Measurements from ENCODE around the gene KRT77.
A peak's percentile ranks its signal among the peaks of the same experiment; 100 is the strongest.
"Not testable (repeated sequence)": the region's sequence is repeated elsewhere in the genome, so short reads cannot be mapped to it uniquely, and the experiment has no call there.

Gene KRT77

GRCh38 chr12:52721838-52722470, 18.6 kb upstream of the KRT77 start:
- DNase-seq: no peak

- no peak for DNase-seq
These were observed 17.1 kb upstream of the KRT77 start for GRCh38 chr12:52720365-52720886.

- DNase-seq: no peak
These were observed 12.7 kb upstream of the KRT77 start for GRCh38 chr12:52716061-52716460.

GRCh38 chr12:52715416-52715815, 12.1 kb upstream of the KRT77 start:
- DNase-seq: no peak

GRCh38 chr12:52714887-52715281, 11.6 kb upstream of the KRT77 start:
- no peak for DNase-seq

GRCh38 chr12:52713960-52714886, 10.9 kb upstream of the KRT77 start:
- DNase-seq: peak; percentile 36

- not testable (repeated sequence) for DNase-seq
These were observed 8.8 kb upstream of the KRT77 start for GRCh38 chr12:52712122-52712521.

- DNase-seq: no peak
These were observed 7.4 kb upstream of the KRT77 start for GRCh38 chr12:52710730-52711129.

GRCh38 chr12:52708010-52708409, 4.7 kb upstream of the KRT77 start:
- DNase-seq: no peak

- no peak for DNase-seq
These were observed 1.1 kb upstream of the KRT77 start for GRCh38 chr12:52704464-52704863.

- no peak for DNase-seq
These were observed 554 bp upstream of the KRT77 start for GRCh38 chr12:52703878-52704277.

GRCh38 chr12:52702338-52702737, 986 bp downstream of the KRT77 start:
- no peak for DNase-seq

GRCh38 chr12:52701281-52701680, 2.0 kb downstream of the KRT77 start:
- no peak for DNase-seq

- no peak for DNase-seq
These were observed 3.4 kb downstream of the KRT77 start for GRCh38 chr12:52699960-52700359.

GRCh38 chr12:52699373-52699772, 4.0 kb downstream of the KRT77 start:
- DNase-seq: no peak

- no peak for DNase-seq
These were observed 4.5 kb downstream of the KRT77 start for GRCh38 chr12:52698651-52699340.

GRCh38 chr12:52697058-52697582, 6.2 kb downstream of the KRT77 start:
- no peak for DNase-seq

GRCh38 chr12:52696588-52696987, 6.7 kb downstream of the KRT77 start:
- no peak for DNase-seq

GRCh38 chr12:52695039-52695438, 8.3 kb downstream of the KRT77 start:
- no peak for DNase-seq

GRCh38 chr12:52694151-52694550, 9.2 kb downstream of the KRT77 start:
- no peak for DNase-seq

- DNase-seq: no peak
These were observed 10.1 kb downstream of the KRT77 start for GRCh38 chr12:52693261-52693660.

GRCh38 chr12:52692254-52692653, 11.1 kb downstream of the KRT77 start:
- no peak for DNase-seq

GRCh38 chr12:52691841-52692150, 11.5 kb downstream of the KRT77 start:
- no peak for DNase-seq

All from stimulated activated CD4-positive, alpha-beta T cell treated with anti-CD3 and anti-CD28 coated beads, Interleukin-12 subunit alpha, Interleukin-12 subunit beta, amount 100 ng/mL, for 4 hours (primary cell).